SU-DHL-6 (cell line): ENCODE results near the gene MYO19.

Experiments used
- EZH2phosphoT487 ChIP-seq: fragments of 200-600 bp; sonication (generic), shearing (Covaris generic); conservative IDR thresholded peaks from 2 replicates; pipeline ENCODE4 v1.6.1; 2018; ENCODE audit warnings: mild to moderate bottlenecking, antibody characterized with exemption, low read length, moderate library complexity, mixed read lengths
- TF ChIP-seq, protein P1 (sequence below): fragments of 200-600 bp; sonication (generic); IDR thresholded peaks from one replicate; pipeline ENCODE4 v1.5.1; 2017; ENCODE audit warnings: antibody characterized with exemption, mild to moderate bottlenecking, low read length, moderate library complexity; ENCODE audit not compliant: insufficient read depth, poor library complexity, severe bottlenecking

DNA sequence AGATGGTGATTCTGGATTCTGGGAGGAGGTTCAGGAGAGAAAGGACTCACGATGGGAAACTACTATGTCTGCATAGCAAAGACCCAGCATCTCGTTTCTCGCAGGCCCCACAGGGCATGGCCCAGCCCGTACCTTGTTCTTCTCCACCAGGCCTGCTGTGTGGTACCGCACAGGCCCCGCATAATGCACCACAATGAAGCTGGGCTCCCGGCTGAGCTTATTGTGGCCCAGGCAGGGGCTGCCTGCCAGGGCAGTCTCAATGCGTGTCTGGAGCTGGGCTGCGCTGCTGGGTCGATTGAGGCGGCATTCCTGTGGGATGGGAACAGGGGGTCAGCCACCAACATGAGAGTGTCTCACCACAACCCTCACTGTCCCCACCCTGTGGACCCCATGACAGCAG is 27.8 kb downstream of the MYO19 start:
- TF ChIP-seq, protein P1, sequence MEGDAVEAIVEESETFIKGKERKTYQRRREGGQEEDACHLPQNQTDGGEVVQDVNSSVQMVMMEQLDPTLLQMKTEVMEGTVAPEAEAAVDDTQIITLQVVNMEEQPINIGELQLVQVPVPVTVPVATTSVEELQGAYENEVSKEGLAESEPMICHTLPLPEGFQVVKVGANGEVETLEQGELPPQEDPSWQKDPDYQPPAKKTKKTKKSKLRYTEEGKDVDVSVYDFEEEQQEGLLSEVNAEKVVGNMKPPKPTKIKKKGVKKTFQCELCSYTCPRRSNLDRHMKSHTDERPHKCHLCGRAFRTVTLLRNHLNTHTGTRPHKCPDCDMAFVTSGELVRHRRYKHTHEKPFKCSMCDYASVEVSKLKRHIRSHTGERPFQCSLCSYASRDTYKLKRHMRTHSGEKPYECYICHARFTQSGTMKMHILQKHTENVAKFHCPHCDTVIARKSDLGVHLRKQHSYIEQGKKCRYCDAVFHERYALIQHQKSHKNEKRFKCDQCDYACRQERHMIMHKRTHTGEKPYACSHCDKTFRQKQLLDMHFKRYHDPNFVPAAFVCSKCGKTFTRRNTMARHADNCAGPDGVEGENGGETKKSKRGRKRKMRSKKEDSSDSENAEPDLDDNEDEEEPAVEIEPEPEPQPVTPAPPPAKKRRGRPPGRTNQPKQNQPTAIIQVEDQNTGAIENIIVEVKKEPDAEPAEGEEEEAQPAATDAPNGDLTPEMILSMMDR = no peak
- no peak for TF ChIP-seq EZH2phosphoT487
